ENCODE data around the gene DHRS13. TPM values are rescaled to one million over a fixed set of nuclear protein-coding genes. Genes with fewer than 3 reads are reported as not detected.

Gene DHRS13
- total and polyA plus RNA-seq, 2 donors (not counting 3 experiments of a cell fraction or from before 2014, with no cell fraction given) = 7.2 to 9.3 TPM

DNA sequence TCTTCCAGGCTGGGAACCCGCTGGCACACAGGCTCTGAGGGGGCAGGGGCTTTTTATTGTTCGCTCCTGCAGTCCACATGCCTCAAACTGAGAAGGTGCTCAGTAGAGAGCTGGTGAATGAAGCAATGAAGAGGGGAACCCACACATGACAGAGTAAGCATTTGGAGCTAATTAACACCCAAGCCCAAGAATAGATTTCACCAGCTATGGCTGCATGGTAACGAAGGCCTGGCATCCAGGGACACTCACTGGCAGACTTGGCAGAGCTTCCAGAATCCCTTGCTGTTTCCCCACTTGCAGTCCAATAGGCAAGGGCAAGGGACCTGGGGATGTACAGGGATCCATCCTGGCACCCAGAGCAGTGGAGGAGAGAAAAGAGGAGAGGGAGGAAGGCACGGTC lies 17.5 kb downstream of the DHRS13 start:
- Histone ChIP-seq H2AFZ (ENCODE audit: low read depth, low read length) (no peak overlapping the region), H3K36me3 (ENCODE audit: control insufficient read depth in 2 of 2, extremely low read depth in 1 of 2, insufficient read depth in 2 of 2, low read length in 2 of 2) (peaks cover 8 to 49% of the 10 kb centered on the region in 2 experiments), H4K20me1 (replicated peaks; ENCODE audit: control insufficient read depth, extremely low read depth, insufficient read depth, low read length) (no peaks in the 10 kb centered on the region), H3K79me2 (ENCODE audit: control insufficient read depth, insufficient read depth, low read length) (no peaks in the 10 kb centered on the region), H3K9me1 (replicated peaks; ENCODE audit: control insufficient read depth, extremely low read depth, insufficient read depth, low read length) (no peaks in the 10 kb centered on the region), H3K27me3 (ENCODE audit: control insufficient read depth in 2 of 2, insufficient read depth in 2 of 2, low read length in 2 of 2) (no peaks in the 10 kb centered on the region), H3K9me3 (replicated peaks; ENCODE audit: control insufficient read depth, insufficient read depth, low read length) (no peaks in the 10 kb centered on the region), H3K4me1 (ENCODE audit: control insufficient read depth, extremely low read depth, insufficient read depth, low read length) (peaks cover 5% of the 10 kb centered on the region), H3K4me3 (replicated peaks in 1 of 3; ENCODE audit: insufficient read depth in 1 of 3, low read depth in 1 of 3, low read length in 3 of 3) (no peak overlapping the region), H3K9ac (replicated peaks; ENCODE audit: extremely low read depth, insufficient read depth, low read length) (no peak overlapping the region), H3K27ac (ENCODE audit: insufficient read depth, low read depth, low read length) (no peak overlapping the region), H3K4me2 (ENCODE audit: insufficient read depth, low read length) (no peak overlapping the region)
- dilution Hi-C loops (cut with MboI; ENCODE audit: extremely low pct_ligation_motif_present, low sequenced_read_pairs) = no loop called here
- DNase-seq (ENCODE audit: low read depth, low spot score) = no peak
- POLR2A ChIA-PET = no interaction called here
- FAIRE-seq = no peak
- intact Hi-C loops (cut with micrococcal nuclease) = no loop called here
- no peak for TF ChIP-seq JUN (IDR thresholded peaks at IDR 0.05; ENCODE audit: borderline replicate concordance, insufficient read depth, insufficient read length, low read depth)
- no peak for TF ChIP-seq GATA2 (IDR thresholded peaks at IDR 0.05; ENCODE audit: insufficient read depth, insufficient read length, low read depth, low read length)
- TF ChIP-seq EZH2 (IDR thresholded peaks at IDR 0.05; ENCODE audit: borderline replicate concordance, low read depth, low read length, severe bottlenecking) = no peak
- TF ChIP-seq POLR2AphosphoS5 (IDR thresholded peaks at IDR 0.05; ENCODE audit: insufficient read depth, low read depth, low read length) = no peak
- TF ChIP-seq POLR2A (IDR thresholded peaks at IDR 0.05; ENCODE audit: low read depth, low read length) = no peak
- CTCF ChIA-PET = interaction anchor here (1.6 kb wide), 1 partner anchor 122 kb away, joined by 4 read pairs; no protein-coding TSS in a partner anchor
- BruUV-seq (replicated peaks) = no TSS peak

DNA sequence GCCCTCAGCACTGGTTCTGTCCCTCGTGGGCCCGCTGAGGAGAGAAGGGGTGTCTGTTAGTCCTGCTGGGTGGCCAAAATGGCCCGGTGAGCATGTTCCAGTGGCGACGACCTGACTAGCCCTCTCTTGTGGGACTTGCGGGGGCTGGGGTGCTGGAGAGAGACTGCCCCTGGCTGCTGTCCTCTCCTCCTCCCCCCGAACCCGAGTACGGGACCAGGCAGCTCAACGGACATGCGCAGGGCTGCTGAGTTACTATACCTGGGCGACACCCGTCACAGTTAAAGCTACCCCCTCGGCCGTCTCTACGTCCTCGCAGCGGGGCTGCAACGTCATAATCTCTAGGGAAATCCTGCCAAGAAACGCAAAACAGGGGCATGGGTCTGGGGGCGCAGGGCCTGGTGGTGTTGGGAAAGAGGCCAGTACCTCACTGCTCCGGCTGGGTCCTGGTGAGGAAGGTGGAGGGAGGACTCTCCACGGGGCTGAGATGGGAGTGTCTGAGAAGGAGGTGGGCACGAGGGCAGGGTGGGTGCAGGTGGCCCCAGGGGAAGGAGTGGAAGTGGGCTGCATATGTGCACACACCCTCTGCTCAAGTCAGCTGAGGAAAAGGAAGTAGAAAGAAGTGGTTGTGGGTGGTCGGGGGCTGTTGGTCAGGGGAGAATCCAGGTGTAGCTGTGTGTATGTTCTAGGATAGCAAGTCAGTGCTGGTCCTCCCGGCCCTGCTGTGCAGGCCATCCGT lies 18.7 kb downstream of the DHRS13 start:
- no peak overlapping the region for H3K4me2 ChIP-seq (ENCODE audit: insufficient read depth, low read length)
- no peaks in the 10 kb centered on the region for H4K20me1 ChIP-seq (replicated peaks; ENCODE audit: control insufficient read depth, extremely low read depth, insufficient read depth, low read length)
- dilution Hi-C loops (cut with MboI; ENCODE audit: extremely low pct_ligation_motif_present, low sequenced_read_pairs) (no loop called here), intact Hi-C loops (cut with micrococcal nuclease) (no loop called here)
- peaks cover 11 to 60% of the 10 kb centered on the region in 2 experiments for H3K36me3 ChIP-seq (ENCODE audit: control insufficient read depth in 2 of 2, extremely low read depth in 1 of 2, insufficient read depth in 2 of 2, low read length in 2 of 2)
- no peaks in the 10 kb centered on the region for H3K4me1 ChIP-seq (ENCODE audit: control insufficient read depth, extremely low read depth, insufficient read depth, low read length)
- POLR2A ChIA-PET = no interaction called here
- H3K27me3 ChIP-seq (ENCODE audit: control insufficient read depth in 2 of 2, insufficient read depth in 2 of 2, low read length in 2 of 2) = no peaks in the 10 kb centered on the region
- CTCF ChIA-PET = interaction anchor here (1.6 kb wide), 1 partner anchor 121 kb away, joined by 4 read pairs; no protein-coding TSS in a partner anchor
- H3K9me3 ChIP-seq (replicated peaks; ENCODE audit: control insufficient read depth, insufficient read depth, low read length) = no peaks in the 10 kb centered on the region
- no TSS peak for BruUV-seq (replicated peaks)
- H3K9me1 ChIP-seq (replicated peaks; ENCODE audit: control insufficient read depth, extremely low read depth, insufficient read depth, low read length) = no peaks in the 10 kb centered on the region
- no peak overlapping the region for H3K4me3 ChIP-seq (replicated peaks in 1 of 3; ENCODE audit: insufficient read depth in 1 of 3, low read depth in 1 of 3, low read length in 3 of 3)
- no peak overlapping the region for H2AFZ ChIP-seq (ENCODE audit: low read depth, low read length)
- DNase-seq (ENCODE audit: low read depth, low spot score) = no peak
- no peak overlapping the region for H3K27ac ChIP-seq (ENCODE audit: insufficient read depth, low read depth, low read length)
- H3K9ac ChIP-seq (replicated peaks; ENCODE audit: extremely low read depth, insufficient read depth, low read length) = no peak overlapping the region
- no peak for FAIRE-seq
- H3K79me2 ChIP-seq (ENCODE audit: control insufficient read depth, insufficient read depth, low read length) = no peaks in the 10 kb centered on the region
- no peak for TF ChIP-seq JUN (IDR thresholded peaks at IDR 0.05; ENCODE audit: borderline replicate concordance, insufficient read depth, insufficient read length, low read depth)
- no peak for TF ChIP-seq MAX (IDR thresholded peaks at IDR 0.05; ENCODE audit: insufficient read depth, insufficient read length)
- TF ChIP-seq, protein P1, sequence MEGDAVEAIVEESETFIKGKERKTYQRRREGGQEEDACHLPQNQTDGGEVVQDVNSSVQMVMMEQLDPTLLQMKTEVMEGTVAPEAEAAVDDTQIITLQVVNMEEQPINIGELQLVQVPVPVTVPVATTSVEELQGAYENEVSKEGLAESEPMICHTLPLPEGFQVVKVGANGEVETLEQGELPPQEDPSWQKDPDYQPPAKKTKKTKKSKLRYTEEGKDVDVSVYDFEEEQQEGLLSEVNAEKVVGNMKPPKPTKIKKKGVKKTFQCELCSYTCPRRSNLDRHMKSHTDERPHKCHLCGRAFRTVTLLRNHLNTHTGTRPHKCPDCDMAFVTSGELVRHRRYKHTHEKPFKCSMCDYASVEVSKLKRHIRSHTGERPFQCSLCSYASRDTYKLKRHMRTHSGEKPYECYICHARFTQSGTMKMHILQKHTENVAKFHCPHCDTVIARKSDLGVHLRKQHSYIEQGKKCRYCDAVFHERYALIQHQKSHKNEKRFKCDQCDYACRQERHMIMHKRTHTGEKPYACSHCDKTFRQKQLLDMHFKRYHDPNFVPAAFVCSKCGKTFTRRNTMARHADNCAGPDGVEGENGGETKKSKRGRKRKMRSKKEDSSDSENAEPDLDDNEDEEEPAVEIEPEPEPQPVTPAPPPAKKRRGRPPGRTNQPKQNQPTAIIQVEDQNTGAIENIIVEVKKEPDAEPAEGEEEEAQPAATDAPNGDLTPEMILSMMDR (IDR thresholded peaks at IDR 0.05; ENCODE audit: extremely low read depth in 1 of 2, insufficient read depth in 1 of 2, low read depth in 1 of 2, low read length in 2 of 2) = no peak
- TF ChIP-seq MYC (IDR thresholded peaks at IDR 0.05; ENCODE audit: low read depth, low read length) = no peak
- TF ChIP-seq FOS (IDR thresholded peaks at IDR 0.05; ENCODE audit: borderline replicate concordance, insufficient read depth, low read length) = no peak
- no peak for TF ChIP-seq POLR2A (IDR thresholded peaks at IDR 0.05; ENCODE audit: low read depth, low read length)

Measured in endothelial cell of umbilical vein (primary cell).